ENCODE results near the gene TSPAN7. TPM values are rescaled to one million over a fixed set of nuclear protein-coding genes. Genes with fewer than 3 reads are reported as not detected.

TSPAN7 gene
- total and polyA plus RNA-seq, 9 of the 15 experiments (the other 6 are each of a cell fraction or from before 2014, with no cell fraction given) = 0.07 to 0.29 (median 0.12) TPM; not detected in 1

- TF ChIP-seq GATAD2B (IDR thresholded peaks at IDR 0.05; ENCODE audit: borderline replicate concordance) (no peak), BRCA1 (IDR thresholded peaks at IDR 0.05) (no peak), BRCA1 (CRISPR knock-in tag; IDR thresholded peaks at IDR 0.05) (no peak), ZNF232 (CRISPR knock-in tag; IDR thresholded peaks at IDR 0.05) (no peak), RFX5 (IDR thresholded peaks at IDR 0.05; ENCODE audit: low read depth, low read length) (no peak)
Observed at GRCh38 chrX:38643903-38644302, 82.6 kb downstream of the TSPAN7 start (continued).

- H3K9me3 ChIP-seq (replicated peaks; ENCODE audit: control insufficient read depth, insufficient read depth, low read depth, low read length) = no peaks in the 10 kb centered on the region
- BruUV-seq (replicated peaks) = no TSS peak
- H3K36me3 ChIP-seq (ENCODE audit: control insufficient read depth, insufficient read depth, low read length) = no peaks in the 10 kb centered on the region
- no peak for FAIRE-seq
- H3K27ac ChIP-seq (ENCODE audit: extremely low read depth, low read depth, low read length) = no peak overlapping the region
- H3K4me2 ChIP-seq (ENCODE audit: insufficient read depth, low read length) = no peak overlapping the region
- ChIA-PET CTCF (ENCODE audit: low intra/inter-chr PET ratio) (no interaction called here), POLR2A (interaction anchor here (1.5 kb wide), 1 partner anchor 8 kb away, joined by 10 read pairs; no protein-coding TSS in a partner anchor)
- H3K4me3 ChIP-seq = no peak overlapping the region
- H3K27me3 ChIP-seq (ENCODE audit: control insufficient read depth in 2 of 2, insufficient read depth in 2 of 2, low read length in 2 of 2) = no peaks in the 10 kb centered on the region
- H2AFZ ChIP-seq (ENCODE audit: low read depth, low read length) = no peak overlapping the region
- 64% methylated on average over 2 of the region's 2 CpGs for WGBS (ENCODE audit: insufficient coverage, low coverage, missing lambda C conversion rate)
- in situ Hi-C loops (cut with MboI) = no loop called here
- no peaks in the 10 kb centered on the region for H3K79me2 ChIP-seq (ENCODE audit: control insufficient read depth, insufficient read depth, low read length)
- intact Hi-C loops (cut with micrococcal nuclease) = no loop called here
- H3K4me1 ChIP-seq (replicated peaks in 1 of 2; ENCODE audit: control insufficient read depth in 2 of 2, insufficient read depth in 2 of 2, low read length in 2 of 2) = peaks cover 11 to 26% of the 10 kb centered on the region in 2 experiments; a peak in 4 of 5 replicates
- DNase-seq (ENCODE audit: extremely low read depth in 1 of 4, low spot score in 3 of 4) = no peak
- no peak for ATAC-seq
- H4K20me1 ChIP-seq (replicated peaks; ENCODE audit: control insufficient read depth, insufficient read depth, low read length) = no peaks in the 10 kb centered on the region
- H3K9ac ChIP-seq (ENCODE audit: insufficient read depth in 1 of 2, low read depth in 2 of 2, low read length in 2 of 2) = no peak overlapping the region
- TF ChIP-seq HNRNPL (IDR thresholded peaks at IDR 0.05; ENCODE audit: low read depth, low read length) (no peak), PCBP2 (IDR thresholded peaks at IDR 0.05; ENCODE audit: low read depth, low read length, poor library complexity, severe bottlenecking) (no peak), ZNF77 (CRISPR knock-in tag; IDR thresholded peaks at IDR 0.05) (no peak), CREM (IDR thresholded peaks at IDR 0.05; ENCODE audit: low read depth) (no peak), ZFP91 (CRISPR knock-in tag; IDR thresholded peaks at IDR 0.05) (no peak), ZNF398 (CRISPR knock-in tag; IDR thresholded peaks at IDR 0.05) (no peak), SNIP1 (IDR thresholded peaks at IDR 0.05; ENCODE audit: low read depth) (no peak), HIVEP1 (CRISPR knock-in tag; IDR thresholded peaks at IDR 0.05) (no peak), SUPT5H (IDR thresholded peaks at IDR 0.05) (no peak), LCOR (CRISPR knock-in tag; IDR thresholded peaks at IDR 0.05) (no peak), HMBOX1 (IDR thresholded peaks at IDR 0.05) (no peak)
- H3K9me1 ChIP-seq (ENCODE audit: control insufficient read depth, insufficient read depth, low read length) = no peaks in the 10 kb centered on the region
Observed at GRCh38 chrX:38646129-38646528, 84.8 kb downstream of the TSPAN7 start.
